GM20000 (cell line): ENCODE data around the gene UBL4A.

Experiments used
- DNase-seq: peaks from one replicate; pipeline ENCODE4 v3.0.0; 2012; ENCODE audit warnings: low spot score
- TF ChIP-seq, protein P1 (sequence below): IDR thresholded peaks from 2 replicates; pipeline ENCODE4 v1.5.1; 2012; ENCODE audit warnings: mild to moderate bottlenecking, control low read depth; ENCODE audit errors: extremely low read depth, missing control alignments

The UBL4A gene

DNA sequence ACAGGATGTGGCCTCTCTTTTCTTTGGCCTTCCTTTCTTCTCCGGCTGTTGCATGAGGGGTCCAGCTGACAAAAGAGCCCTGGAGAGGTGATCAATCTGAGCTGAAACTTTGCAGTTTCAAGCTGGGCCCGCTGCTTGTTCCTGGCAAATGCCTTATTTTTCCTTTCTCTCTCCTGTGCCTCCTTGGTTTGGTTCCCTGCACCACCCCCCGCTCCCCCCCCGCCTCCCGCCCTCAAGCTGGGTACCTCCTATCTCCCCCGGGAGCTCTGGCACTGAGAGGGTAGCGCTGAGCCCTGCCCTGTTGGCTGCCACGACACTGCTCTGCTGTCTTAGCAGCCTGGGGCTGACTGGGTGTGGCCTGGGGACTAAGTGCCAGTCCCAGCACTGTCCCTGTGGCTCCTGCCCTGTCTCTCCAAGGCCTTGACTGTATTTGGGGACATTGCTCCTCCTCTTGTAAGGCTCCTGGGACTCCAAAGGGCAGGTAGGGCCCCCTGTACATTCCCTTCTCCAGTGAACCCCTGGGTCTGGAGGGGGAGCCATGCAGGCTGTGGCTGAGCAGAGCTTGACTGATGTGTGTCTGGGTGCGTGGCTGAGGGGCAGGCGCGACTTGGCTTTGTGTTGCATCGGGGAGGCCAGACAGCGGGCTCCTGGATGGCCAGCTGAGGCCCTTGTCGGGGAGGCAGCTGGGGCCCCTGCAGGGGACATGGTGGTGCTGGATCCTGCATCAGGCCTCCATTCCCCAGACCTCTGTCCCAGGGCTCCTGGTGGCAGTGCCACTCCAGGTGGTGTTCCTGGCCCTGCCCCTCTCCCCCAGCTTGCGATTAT lies 27.2 kb downstream of the UBL4A start:
- TF ChIP-seq, protein P1, sequence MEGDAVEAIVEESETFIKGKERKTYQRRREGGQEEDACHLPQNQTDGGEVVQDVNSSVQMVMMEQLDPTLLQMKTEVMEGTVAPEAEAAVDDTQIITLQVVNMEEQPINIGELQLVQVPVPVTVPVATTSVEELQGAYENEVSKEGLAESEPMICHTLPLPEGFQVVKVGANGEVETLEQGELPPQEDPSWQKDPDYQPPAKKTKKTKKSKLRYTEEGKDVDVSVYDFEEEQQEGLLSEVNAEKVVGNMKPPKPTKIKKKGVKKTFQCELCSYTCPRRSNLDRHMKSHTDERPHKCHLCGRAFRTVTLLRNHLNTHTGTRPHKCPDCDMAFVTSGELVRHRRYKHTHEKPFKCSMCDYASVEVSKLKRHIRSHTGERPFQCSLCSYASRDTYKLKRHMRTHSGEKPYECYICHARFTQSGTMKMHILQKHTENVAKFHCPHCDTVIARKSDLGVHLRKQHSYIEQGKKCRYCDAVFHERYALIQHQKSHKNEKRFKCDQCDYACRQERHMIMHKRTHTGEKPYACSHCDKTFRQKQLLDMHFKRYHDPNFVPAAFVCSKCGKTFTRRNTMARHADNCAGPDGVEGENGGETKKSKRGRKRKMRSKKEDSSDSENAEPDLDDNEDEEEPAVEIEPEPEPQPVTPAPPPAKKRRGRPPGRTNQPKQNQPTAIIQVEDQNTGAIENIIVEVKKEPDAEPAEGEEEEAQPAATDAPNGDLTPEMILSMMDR = no peak
- no peak for DNase-seq

DNA sequence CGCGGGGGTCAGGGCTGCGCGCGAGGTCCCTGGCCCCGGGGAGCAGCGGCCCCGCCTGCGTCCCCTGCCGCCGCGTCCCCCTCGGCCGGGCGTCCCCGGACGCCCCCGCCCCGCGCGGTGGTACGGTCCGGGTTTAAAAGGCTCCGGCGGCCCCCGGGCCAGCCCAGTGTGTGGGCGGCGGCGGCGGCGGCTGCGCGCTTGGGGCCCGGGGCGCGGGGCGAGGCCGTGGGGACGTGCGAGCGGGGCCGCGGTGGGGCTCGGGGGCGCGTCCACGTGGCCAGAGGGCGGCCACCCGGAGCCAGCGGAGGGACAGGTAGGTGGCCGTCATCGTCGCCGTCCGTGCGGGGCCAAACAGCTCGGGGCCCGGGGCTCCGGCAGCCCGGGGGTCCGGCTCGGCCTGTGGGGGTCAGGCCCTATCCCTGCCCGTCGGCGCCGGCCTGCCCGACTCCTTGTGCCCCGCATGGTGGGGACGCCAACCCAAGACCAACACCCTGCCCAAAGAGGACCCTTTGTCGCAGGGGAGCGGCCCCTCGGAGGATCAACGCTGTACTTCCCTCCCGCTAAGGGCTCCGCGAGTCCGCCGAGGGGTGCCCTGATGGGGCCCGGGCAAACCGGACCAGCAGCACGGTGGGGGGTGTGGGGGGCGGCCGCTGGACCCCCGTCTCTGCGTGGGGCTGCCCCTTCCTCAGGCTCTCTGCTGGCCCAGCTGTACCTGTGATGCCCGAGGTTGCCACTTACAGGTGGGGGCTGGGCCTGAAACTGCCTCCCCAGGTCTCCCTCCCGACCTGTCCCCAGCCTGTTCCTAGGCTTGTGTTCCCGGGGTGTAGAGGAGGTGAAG lies 28.1 kb downstream of the UBL4A start, which contains the start of gene PLXNA3:
Gene PLXNA3 (plus strand): TSS at position 166 of the 838 bp plus-strand sequence. CDS start 1,903 bp downstream, outside the sequence.
- TF ChIP-seq, protein P1 = no peak
- DNase-seq = peak; percentile 91

DNA sequence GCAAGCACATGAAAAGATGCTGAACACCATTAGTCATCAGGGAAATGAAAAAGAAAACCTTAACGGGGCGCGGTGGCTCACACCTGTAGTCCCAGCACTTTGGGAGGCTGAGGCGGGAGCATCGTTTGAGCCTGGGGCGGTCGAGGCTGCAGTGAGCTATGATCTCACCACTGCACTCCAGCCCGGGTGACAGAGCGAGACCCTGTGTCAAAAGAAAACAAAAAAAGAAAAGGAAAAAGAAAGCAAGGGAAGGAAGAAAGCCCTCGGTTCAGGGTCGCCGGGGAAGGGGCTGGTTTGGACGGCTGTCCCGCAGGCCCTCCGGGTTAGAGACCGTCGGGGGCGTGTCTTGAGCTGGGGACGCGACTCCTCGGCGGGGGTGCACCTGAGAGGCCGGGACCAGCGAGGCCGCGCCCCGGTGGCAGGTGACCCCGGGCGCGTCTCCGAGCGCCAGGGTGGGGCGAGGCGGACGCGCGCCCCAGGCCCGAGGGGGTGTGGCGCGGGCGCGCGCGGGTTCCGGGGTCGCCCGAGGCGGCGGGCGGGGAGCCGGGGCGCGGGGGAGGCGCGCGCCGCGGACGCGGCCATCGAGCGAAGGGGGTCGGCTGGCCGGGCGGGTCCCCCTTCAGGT lies 28.8 kb downstream of the UBL4A start:
- TF ChIP-seq, protein P1 = no peak
- peak; percentile 91 for DNase-seq

DNA sequence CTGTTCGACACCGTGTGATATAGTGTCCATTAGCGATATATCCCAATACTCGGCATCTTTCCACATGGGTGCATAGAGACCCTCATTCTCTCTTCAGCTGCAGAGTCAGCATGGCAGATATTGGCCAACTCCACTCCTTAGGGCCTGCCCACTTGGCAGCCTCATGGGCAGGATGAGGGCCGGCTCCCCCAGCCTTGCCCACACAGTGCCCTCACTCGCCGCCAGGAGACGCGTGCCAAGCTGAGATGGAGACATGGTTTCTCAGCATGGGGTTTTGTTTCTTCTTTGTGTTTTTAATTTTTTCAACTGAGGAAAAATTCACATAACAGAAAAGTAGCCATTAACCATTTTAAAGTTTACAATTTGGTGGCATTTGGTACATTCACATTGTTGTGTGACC lies 33.6 kb downstream of the UBL4A start:
- DNase-seq = no peak

DNA sequence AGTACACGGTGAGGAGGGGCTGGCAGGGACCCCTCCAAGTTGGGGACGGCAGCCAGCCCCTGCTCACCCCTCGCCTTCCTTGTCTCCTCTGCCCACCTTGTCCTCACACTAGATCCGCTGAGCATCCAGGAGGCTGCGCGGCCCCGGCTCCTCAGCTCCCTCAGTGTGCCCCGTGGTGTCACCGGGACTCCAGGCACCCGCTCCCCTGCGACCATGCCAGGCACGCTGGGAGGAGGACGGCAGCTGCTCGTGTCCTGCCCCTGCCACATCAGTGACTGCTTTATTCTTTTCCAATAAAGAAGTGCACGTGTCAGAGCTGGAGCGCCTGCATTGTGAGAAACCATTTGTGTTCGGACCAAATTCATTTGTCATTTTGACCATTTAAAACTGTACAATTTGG lies 36.1 kb downstream of the UBL4A start:
- DNase-seq = no peak
- TF ChIP-seq, protein P1 = no peak

More for the DNA sequence above, 33.6 kb downstream of the UBL4A start:
- TF ChIP-seq, protein P1 = no peak

DNA sequence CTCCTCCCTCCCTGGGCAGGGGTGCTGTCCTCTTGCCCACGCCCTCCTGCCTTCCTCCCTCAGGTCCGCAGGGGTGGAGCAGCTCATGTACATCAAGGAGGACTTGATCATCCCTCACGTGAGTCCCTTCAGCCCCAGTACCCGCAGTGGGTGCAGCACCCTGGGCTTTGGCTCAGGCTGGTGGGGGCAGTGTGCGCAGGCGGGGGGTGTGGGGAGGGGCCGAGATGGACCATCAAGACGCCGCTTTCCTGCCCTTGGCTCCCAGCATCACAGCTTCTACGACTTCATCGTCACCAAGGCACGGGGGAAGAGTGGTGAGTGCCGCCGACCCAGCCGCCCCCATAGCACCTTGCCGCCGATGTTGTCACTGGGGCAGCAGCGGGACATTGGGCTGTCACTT lies 36.8 kb downstream of the UBL4A start:
- TF ChIP-seq, protein P1 = no peak
- no peak for DNase-seq
